Keratinocyte (primary cell): ENCODE data around the gene SMC3. TPM values are rescaled to one million over a fixed set of nuclear protein-coding genes. Genes with fewer than 3 reads are reported as not detected.

Experiments
- DNase-seq: peaks from one replicate; pipeline ENCODE4 v3.0.0-alpha.2; 2011; ENCODE audit warnings: low read depth, missing footprints, low spot score
- FAIRE-seq: peaks from 2 replicates; lab custom pipeline; 2011; peaks lifted over from hg19 to GRCh38; lab: Jason Lieb, UNC
- H2AFZ ChIP-seq: 2 replicates; pipeline ENCODE4 v1.6.0; 2012; ENCODE audit warnings: low read length, control low read depth, inconsistent platforms; ENCODE audit not compliant: control insufficient read depth
- H3K27ac ChIP-seq: 2 replicates; pipeline ENCODE4 v1.5.1; 2011; ENCODE audit warnings: low read length; ENCODE audit not compliant: control insufficient read depth, insufficient read depth
- H3K27me3 ChIP-seq: 3 replicates; pipeline ENCODE4 v1.6.0; 2011; ENCODE audit warnings: low read length; ENCODE audit not compliant: control insufficient read depth, insufficient read depth; ENCODE audit errors: extremely low read depth
- H3K36me3 ChIP-seq, 2 experiments: 2 replicates in 1 of 2; 3 replicates in 1 of 2; pipeline ENCODE4 v1.5.1; 2011; ENCODE audit warnings: low read length in 2 of 2, mild to moderate bottlenecking in 1 of 2; ENCODE audit not compliant: control insufficient read depth in 2 of 2, insufficient read depth in 2 of 2; ENCODE audit errors: extremely low read depth in 1 of 2
- H3K4me1 ChIP-seq: 3 replicates; pipeline ENCODE4 v1.5.1; 2011; ENCODE audit warnings: low read length; ENCODE audit not compliant: control insufficient read depth, insufficient read depth; ENCODE audit errors: extremely low read depth
- H3K4me2 ChIP-seq: 3 replicates; pipeline ENCODE4 v1.6.0; 2011; ENCODE audit warnings: low read depth, low read length; ENCODE audit not compliant: control insufficient read depth, insufficient read depth; ENCODE audit errors: extremely low read depth
- H3K4me3 ChIP-seq, 3 experiments: fragments of 200-600 bp in 1 of 3; sonication (generic) in 1 of 3; 2 replicates in 2 of 3; 3 replicates in 1 of 3; pipeline ENCODE4 v1.5.1; 2011 to 2016; ENCODE audit warnings: low read length in 3 of 3, mild to moderate bottlenecking in 3 of 3, control low read depth in 2 of 3, inconsistent platforms in 1 of 3, low read depth in 1 of 3, mixed read lengths in 1 of 3, mixed run types in 1 of 3, moderate library complexity in 1 of 3; ENCODE audit not compliant: control insufficient read depth in 2 of 3, insufficient read depth in 2 of 3; ENCODE audit errors: extremely low read depth in 1 of 3
- H3K79me2 ChIP-seq: 2 replicates; pipeline ENCODE4 v1.6.0; 2012; ENCODE audit warnings: low read length; ENCODE audit not compliant: control insufficient read depth, insufficient read depth
- H3K9ac ChIP-seq: 3 replicates; pipeline ENCODE4 v1.6.0; 2011; ENCODE audit warnings: low read length; ENCODE audit not compliant: control insufficient read depth, insufficient read depth; ENCODE audit errors: extremely low read depth
- H3K9me1 ChIP-seq: 3 replicates; pipeline ENCODE4 v1.6.0; 2011; ENCODE audit warnings: low read length; ENCODE audit not compliant: control insufficient read depth, insufficient read depth; ENCODE audit errors: extremely low read depth
- H3K9me3 ChIP-seq: 2 replicates; pipeline ENCODE4 v1.5.1; 2012; ENCODE audit warnings: low read depth, low read length; ENCODE audit not compliant: control insufficient read depth
- H4K20me1 ChIP-seq: 3 replicates; pipeline ENCODE4 v1.6.0; 2011; ENCODE audit warnings: low read length; ENCODE audit not compliant: control insufficient read depth, insufficient read depth; ENCODE audit errors: extremely low read depth
- CTCF ChIP-seq, 3 experiments: IDR thresholded peaks in 1 of 3; conservative IDR thresholded peaks in 1 of 3; optimal IDR thresholded peaks in 1 of 3; 2 replicates in 2 of 3; 3 replicates in 1 of 3; pipeline versions ENCODE3 to v1.5.1; 2011; ENCODE audit warnings: low read length in 3 of 3, mild to moderate bottlenecking in 3 of 3, moderate library complexity in 2 of 3, control low read depth in 1 of 3, inconsistent platforms in 1 of 3; ENCODE audit not compliant: insufficient read depth in 2 of 3; ENCODE audit errors: extremely low read depth in 1 of 3
- EZH2 ChIP-seq: IDR thresholded peaks from one replicate; pipeline ENCODE4 v1.6.1; 2012; ENCODE audit warnings: inconsistent platforms, mild to moderate bottlenecking, low read length, moderate library complexity
- dilution Hi-C: fragments of 300-500 bp; cut with MboI; formaldehyde crosslinking; loops from one replicate; pipeline ENCODE4 v1.7.0; 2020; ENCODE audit warnings: low sequenced_read_pairs; ENCODE audit not compliant: extremely low pct_ligation_motif_present
- polyA plus RNA-seq, 5 experiments: library from polyadenylated mRNA; depleted of rRNA in 3 of 5; stranded (reverse) in 3 of 5; stranded (forward) in 1 of 5; unstranded in 1 of 5; fragments of >200 nt; gene quantifications; 1 replicate in 1 of 5; 2 replicates in 3 of 5; 3 replicates in 1 of 5; pipeline versions ENCODE4 v1.2.1 to v1.2.3, GENCODE V29; 2011 to 2012; ENCODE audit warnings: missing spikeins in 2 of 5, low read depth in 1 of 5, low replicate concordance in 1 of 5

Gene SMC3
- polyA plus RNA-seq, 1 donor (not counting 4 experiments of a cell fraction or from before 2014, with no cell fraction given): 16.3 TPM

DNA sequence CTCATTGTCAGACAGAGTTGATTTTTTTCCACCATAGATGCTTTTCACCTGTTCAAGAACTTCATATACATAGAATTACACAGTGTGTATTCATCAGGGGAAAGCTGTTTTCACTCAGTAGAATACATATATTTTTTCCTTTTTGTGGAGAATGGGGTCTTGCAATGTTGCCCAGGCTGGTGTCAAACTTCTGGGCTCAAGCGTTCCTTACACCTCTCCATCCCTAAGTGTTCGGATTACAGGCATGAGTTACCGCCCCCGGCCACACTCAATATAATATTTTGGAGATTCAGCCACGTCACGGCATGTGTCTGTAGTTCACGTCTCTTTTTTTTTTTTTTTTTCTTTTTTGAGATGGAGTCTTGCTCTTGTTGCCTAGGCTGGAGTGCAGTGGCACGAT, 7.5 kb upstream of the SMC3 start:
- TF ChIP-seq EZH2 (no peak), CTCF (optimal IDR thresholded peaks at IDR 0.05 in 1 of 3, IDR thresholded peaks at IDR 0.05 in 1 of 3, conservative IDR thresholded peaks at IDR 0.05 in 1 of 3; ENCODE audit: extremely low read depth in 1 of 3, insufficient read depth in 2 of 3, low read length in 3 of 3) (no peak)
- dilution Hi-C loops: loop anchor here (25.0 kb wide), 1 partner anchor 248 kb away; the partner anchor contains the start of gene SMNDC1
- Histone ChIP-seq H3K27ac (no peak overlapping the region), H4K20me1 (no peaks in the 10 kb centered on the region), H3K9ac (no peak overlapping the region), H3K36me3 (no peaks in the 10 kb centered on the region), H3K4me1 (no peaks in the 10 kb centered on the region), H3K79me2 (no peaks in the 10 kb centered on the region), H3K4me3 (no peak overlapping the region), H3K9me1 (no peaks in the 10 kb centered on the region), H3K9me3 (no peaks in the 10 kb centered on the region), H3K27me3 (no peaks in the 10 kb centered on the region), H3K4me2 (no peak overlapping the region), H2AFZ (no peak overlapping the region)
- DNase-seq (no peak), FAIRE-seq (no peak)

DNA sequence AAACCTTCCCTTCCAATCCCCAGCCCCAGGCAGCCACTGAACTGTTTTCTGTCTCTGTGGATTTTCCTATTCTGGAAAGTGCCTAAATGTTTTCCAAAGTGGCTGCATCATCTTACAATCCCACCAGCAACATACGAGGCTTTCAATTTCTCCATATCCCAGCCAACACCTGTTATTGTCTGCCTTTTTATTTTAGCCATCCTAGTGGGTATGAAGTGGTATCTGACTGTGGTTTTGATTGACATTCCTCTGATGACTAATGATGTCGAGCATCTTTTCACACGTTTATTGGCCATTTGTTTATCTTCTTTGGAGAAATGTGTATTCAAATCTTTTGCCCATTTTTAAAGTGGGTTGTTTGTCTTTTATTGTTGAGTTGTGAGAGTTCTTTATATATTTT, 6.2 kb upstream of the SMC3 start:
- Histone ChIP-seq H3K36me3 (no peaks in the 10 kb centered on the region), H3K9ac (no peak overlapping the region), H3K4me3 (no peak overlapping the region), H3K4me2 (no peak overlapping the region), H3K27ac (no peak overlapping the region), H3K27me3 (no peaks in the 10 kb centered on the region), H3K9me3 (no peaks in the 10 kb centered on the region), H4K20me1 (no peaks in the 10 kb centered on the region), H3K9me1 (no peaks in the 10 kb centered on the region), H3K79me2 (no peaks in the 10 kb centered on the region), H3K4me1 (no peaks in the 10 kb centered on the region), H2AFZ (no peak overlapping the region)
- dilution Hi-C loops: loop anchor here (25.0 kb wide), 1 partner anchor 249 kb away; the partner anchor contains the start of gene SMNDC1
- TF ChIP-seq EZH2 (no peak), CTCF (optimal IDR thresholded peaks at IDR 0.05 in 1 of 3, IDR thresholded peaks at IDR 0.05 in 1 of 3, conservative IDR thresholded peaks at IDR 0.05 in 1 of 3; ENCODE audit: extremely low read depth in 1 of 3, insufficient read depth in 2 of 3, low read length in 3 of 3) (no peak)
- DNase-seq: no peak
- FAIRE-seq: no peak
